T-helper 1 cell treated with Interleukin-12 subunit alpha and Interleukin-12 subunit beta and Interleukin-4 antibody, amounts not matched to agents 30 ng/mL and 1 ng/mL, for 36 hours (primary cell): Measurements from ENCODE around the gene SEMA6C. TPM values are rescaled to one million over a fixed set of nuclear protein-coding genes. Genes with fewer than 3 reads are reported as not detected.
"Not testable (repeated sequence)": the region's sequence is repeated elsewhere in the genome, so short reads cannot be mapped to it uniquely, and the experiment has no call there.

Source experiments
- intact Hi-C: fragments of 100-400 bp; cut with micrococcal nuclease; formaldehyde crosslinking; loops from one replicate; pipeline ENCODE4 v1.15.1; 2024
- total RNA-seq: library from RNA; stranded (reverse); gene quantifications from 2 replicates; pipeline ENCODE4 v1.2.3, GENCODE V29; 2022

SEMA6C gene
- total RNA-seq, 1 donor from 2014 or later, result 2.2 TPM

GRCh38 chr1:151132335-151133017 is 14.0 kb downstream of the SEMA6C start:
- intact Hi-C loops, result no loop called here

GRCh38 chr1:151131701-151132334 is 14.6 kb downstream of the SEMA6C start:
- intact Hi-C loops, result loop anchor here (1.0 to 2.0 kb wide), 2 partner anchors 14 to 25 kb away; partner anchors contain the start of genes SEMA6C and TNFAIP8L2

- intact Hi-C loops, result loop anchor here (1.0 to 2.0 kb wide), 2 partner anchors 15 to 26 kb away; partner anchors contain the start of genes SEMA6C and TNFAIP8L2
These were observed 15.3 kb downstream of the SEMA6C start for GRCh38 chr1:151130987-151131586.

- intact Hi-C loops, result no loop called here
These were observed 17.6 kb downstream of the SEMA6C start for GRCh38 chr1:151128800-151129199.

- intact Hi-C loops, result no loop called here
These were observed 21.5 kb downstream of the SEMA6C start for GRCh38 chr1:151124763-151125403.

GRCh38 chr1:151113877-151114276 is 32.6 kb downstream of the SEMA6C start:
- intact Hi-C loops, result no loop called here

- intact Hi-C loops, result no loop called here
These were observed 38.1 kb downstream of the SEMA6C start for GRCh38 chr1:151108331-151108730.

GRCh38 chr1:151106894-151107293 is 39.5 kb downstream of the SEMA6C start:
- intact Hi-C loops, result no loop called here

- intact Hi-C loops, result no loop called here
These were observed 41.8 kb downstream of the SEMA6C start for GRCh38 chr1:151104630-151105029.

GRCh38 chr1:151098126-151098525 is 48.3 kb downstream of the SEMA6C start:
- intact Hi-C loops, result no loop called here

- intact Hi-C loops, result not testable (repeated sequence)
These were observed 49.0 kb downstream of the SEMA6C start for GRCh38 chr1:151097426-151097825.

- intact Hi-C loops, result no loop called here
These were observed 60.4 kb downstream of the SEMA6C start for GRCh38 chr1:151085953-151086559.

Other genes with a start within 250 kb of the SEMA6C start
- gene SETDB1, start 220.3 kb downstream of the SEMA6C start, total RNA-seq, result 52.4 and 65.0 TPM in 2 replicates
- gene CERS2, start 171.8 kb downstream of the SEMA6C start, total RNA-seq, result 175 and 180 TPM in 2 replicates
- not detected in 2 replicates for gene ANXA9, start 164.3 kb downstream of the SEMA6C start, total RNA-seq
- 27.0 and 27.4 TPM in 2 replicates for gene MINDY1, start 139.7 kb downstream of the SEMA6C start, total RNA-seq
- 17.5 and 17.7 TPM in 2 replicates for gene PRUNE1, start 138.2 kb downstream of the SEMA6C start, total RNA-seq
- 0.95 and 2.6 TPM in 2 replicates for gene BNIPL, start 110.0 kb downstream of the SEMA6C start, total RNA-seq
- 1.0 and 1.2 TPM in 2 replicates for gene C1orf56, start 98.9 kb downstream of the SEMA6C start, total RNA-seq
- gene CDC42SE1, start 87.0 kb downstream of the SEMA6C start, total RNA-seq, result 370 and 379 TPM in 2 replicates
- gene MLLT11, start 86.2 kb downstream of the SEMA6C start, total RNA-seq, result 3.7 and 3.9 TPM in 2 replicates
- 27.5 and 28.6 TPM in 2 replicates for gene GABPB2, start 75.9 kb downstream of the SEMA6C start, total RNA-seq
- gene TNFAIP8L2, start 10.0 kb upstream of the SEMA6C start, total RNA-seq, result 34.5 and 37.2 TPM in 2 replicates
- 2.9 and 3.3 TPM in 2 replicates for gene LYSMD1, start 19.3 kb upstream of the SEMA6C start, total RNA-seq
- gene SCNM1, start 19.5 kb upstream of the SEMA6C start, total RNA-seq, result 66.5 and 74.8 TPM in 2 replicates
- gene TMOD4, start 29.4 kb upstream of the SEMA6C start, total RNA-seq, result 2.7 and 4.5 TPM in 2 replicates
- gene VPS72, start 43.6 kb upstream of the SEMA6C start, total RNA-seq, result 72.0 and 80.4 TPM in 2 replicates
- gene PIP5K1A, start 51.9 kb upstream of the SEMA6C start, total RNA-seq, result 72.1 and 74.9 TPM in 2 replicates
- gene PSMD4, start 108.1 kb upstream of the SEMA6C start, total RNA-seq, result 200 and 204 TPM in 2 replicates
- gene ZNF687, start 135.7 kb upstream of the SEMA6C start, total RNA-seq, result 27.0 and 28.6 TPM in 2 replicates
- gene PI4KB, start 180.8 kb upstream of the SEMA6C start, total RNA-seq, result 81.2 and 85.5 TPM in 2 replicates
- 118 and 120 TPM in 2 replicates for gene RFX5, start 200.6 kb upstream of the SEMA6C start, total RNA-seq
- not detected in 2 replicates for gene SELENBP1, start 226.1 kb upstream of the SEMA6C start, total RNA-seq